GM13976 (cell line): Measurements from ENCODE around the gene NOL9.
"Not testable (repeated sequence)": the region's sequence is repeated elsewhere in the genome, so short reads cannot be mapped to it uniquely, and the experiment has no call there.

ENCODE experiments used
- DNase-seq: peaks from one replicate; pipeline ENCODE4 v3.0.0; 2012; ENCODE audit warnings: low spot score
- in situ Hi-C: fragments of 300-500 bp; cut with MboI; formaldehyde crosslinking; loops from one replicate; pipeline ENCODE4 v1.12.0; 2022; ENCODE audit warnings: low sequenced_read_pairs, mixed read lengths, inconsistent platforms; ENCODE audit not compliant: unreplicated experiment
- TF ChIP-seq, protein P1 (sequence below): IDR thresholded peaks from 2 replicates; pipeline ENCODE4 v1.5.1; 2012; ENCODE audit warnings: borderline replicate concordance, mild to moderate bottlenecking; ENCODE audit not compliant: insufficient read depth; ENCODE audit errors: extremely low read depth, missing control alignments, control extremely low read depth

Gene NOL9

DNA sequence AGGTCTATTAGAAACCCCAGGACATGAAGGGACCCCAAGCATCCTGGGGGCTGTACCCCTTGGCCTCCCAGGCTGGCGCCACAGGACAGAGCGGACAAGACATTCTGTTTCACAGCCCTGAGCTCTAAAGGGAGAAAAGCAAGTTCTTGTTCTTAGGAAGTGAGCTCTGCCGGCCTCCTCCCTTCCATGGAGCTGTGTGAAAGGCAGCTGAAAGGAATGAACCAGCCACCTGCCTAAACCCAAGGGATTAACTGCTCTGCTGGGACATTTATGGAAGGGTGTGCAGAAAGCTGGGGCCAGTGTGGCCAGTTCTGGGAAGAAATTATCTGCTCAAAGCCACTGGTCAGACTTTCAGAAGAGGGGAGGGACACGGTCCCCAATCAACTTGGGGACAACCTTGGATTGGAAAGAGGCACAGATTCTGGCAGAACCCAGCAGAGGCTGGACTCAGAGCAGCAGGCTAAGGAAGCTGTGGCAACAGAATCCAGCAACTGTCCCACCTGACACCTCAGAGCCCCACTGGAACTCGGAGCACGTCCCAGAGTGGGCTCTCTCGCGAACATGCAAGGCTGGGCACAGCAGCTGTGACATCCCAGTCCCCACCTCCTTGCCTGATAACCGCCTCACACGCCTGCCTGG lies 46.2 kb upstream of the NOL9 start:
- in situ Hi-C loops = no loop called here
- TF ChIP-seq, protein P1, sequence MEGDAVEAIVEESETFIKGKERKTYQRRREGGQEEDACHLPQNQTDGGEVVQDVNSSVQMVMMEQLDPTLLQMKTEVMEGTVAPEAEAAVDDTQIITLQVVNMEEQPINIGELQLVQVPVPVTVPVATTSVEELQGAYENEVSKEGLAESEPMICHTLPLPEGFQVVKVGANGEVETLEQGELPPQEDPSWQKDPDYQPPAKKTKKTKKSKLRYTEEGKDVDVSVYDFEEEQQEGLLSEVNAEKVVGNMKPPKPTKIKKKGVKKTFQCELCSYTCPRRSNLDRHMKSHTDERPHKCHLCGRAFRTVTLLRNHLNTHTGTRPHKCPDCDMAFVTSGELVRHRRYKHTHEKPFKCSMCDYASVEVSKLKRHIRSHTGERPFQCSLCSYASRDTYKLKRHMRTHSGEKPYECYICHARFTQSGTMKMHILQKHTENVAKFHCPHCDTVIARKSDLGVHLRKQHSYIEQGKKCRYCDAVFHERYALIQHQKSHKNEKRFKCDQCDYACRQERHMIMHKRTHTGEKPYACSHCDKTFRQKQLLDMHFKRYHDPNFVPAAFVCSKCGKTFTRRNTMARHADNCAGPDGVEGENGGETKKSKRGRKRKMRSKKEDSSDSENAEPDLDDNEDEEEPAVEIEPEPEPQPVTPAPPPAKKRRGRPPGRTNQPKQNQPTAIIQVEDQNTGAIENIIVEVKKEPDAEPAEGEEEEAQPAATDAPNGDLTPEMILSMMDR = no peak
- DNase-seq = no peak

DNA sequence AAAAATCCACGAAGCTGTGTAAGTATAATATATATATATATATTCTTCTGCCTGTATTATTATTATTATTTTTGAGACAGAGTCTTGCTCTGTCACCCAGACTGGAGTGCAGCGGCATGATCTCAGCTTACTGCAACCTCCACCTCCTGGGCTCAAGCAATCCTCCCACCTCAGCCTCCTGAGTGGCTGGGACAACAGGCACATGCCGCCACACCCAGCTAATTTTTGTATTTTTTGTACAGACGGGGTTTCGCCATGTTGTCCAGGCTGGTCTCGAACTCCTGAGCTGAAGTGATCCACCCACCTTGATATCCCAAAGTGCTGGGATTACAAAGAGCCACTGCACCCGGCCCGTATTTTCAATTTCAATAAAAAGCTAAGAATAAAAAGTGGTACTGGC lies 45.7 kb upstream of the NOL9 start:
- DNase-seq, in situ Hi-C loops: not testable (repeated sequence)

DNA sequence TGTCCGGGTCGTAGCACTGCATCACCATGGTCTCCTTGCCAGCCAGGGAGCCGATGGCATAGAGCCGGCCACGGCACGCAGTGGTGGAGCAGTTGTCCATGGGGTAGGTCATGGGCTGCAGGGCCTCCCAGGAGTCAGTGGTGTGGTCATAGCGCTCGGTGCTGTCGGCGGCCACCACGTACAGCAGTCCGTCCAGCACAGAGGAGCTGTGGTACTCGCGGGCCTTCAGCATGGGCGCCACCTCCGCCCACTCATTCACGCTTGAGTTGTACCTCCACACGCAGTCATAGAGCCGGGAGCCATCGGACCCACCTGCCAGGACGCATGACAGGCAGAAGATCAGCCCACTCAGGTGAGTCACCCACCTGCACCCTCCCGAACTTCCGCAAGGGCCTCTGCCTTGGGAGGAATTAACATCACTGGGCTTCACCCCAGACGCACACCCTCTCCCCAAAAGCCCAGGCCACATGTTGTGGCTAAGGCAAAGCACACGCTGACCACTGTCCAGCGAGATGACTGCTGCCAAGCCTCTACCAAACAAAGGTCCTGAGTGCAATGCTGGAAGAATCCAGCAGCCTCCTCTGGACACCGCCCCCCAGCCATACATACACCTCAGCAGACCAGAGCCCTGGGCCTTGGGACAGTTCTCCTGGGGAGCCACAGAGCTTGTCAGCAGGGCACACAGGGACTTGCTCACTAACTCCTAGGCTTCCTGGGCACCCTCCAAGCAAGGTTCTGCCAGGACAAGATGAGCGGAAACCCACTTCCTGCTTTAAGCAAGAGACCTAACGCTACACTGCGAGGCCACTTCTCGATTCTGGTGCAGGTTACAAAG lies 45.0 kb upstream of the NOL9 start:
- DNase-seq = no peak
- in situ Hi-C loops = no loop called here
- TF ChIP-seq, protein P1 = no peak

DNA sequence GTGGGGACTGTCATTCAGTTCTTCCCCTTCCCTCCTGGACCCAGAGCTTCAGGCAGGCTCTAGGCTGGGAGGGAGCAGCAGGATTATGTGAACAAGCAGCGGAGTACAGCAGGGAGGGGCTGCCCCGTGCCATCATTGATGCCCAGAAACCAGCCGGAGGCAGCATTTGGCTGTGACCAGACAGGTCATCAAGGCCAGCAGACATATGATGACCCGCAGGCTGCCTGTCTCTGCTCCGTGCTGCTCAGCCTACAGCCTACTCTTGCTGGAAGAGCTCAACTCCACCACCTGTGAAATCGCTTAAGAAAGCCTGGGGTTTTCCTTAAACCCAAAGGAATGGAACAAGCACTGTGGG lies 43.4 kb upstream of the NOL9 start:
- no peak for DNase-seq
- in situ Hi-C loops = no loop called here
- TF ChIP-seq, protein P1 = no peak

DNA sequence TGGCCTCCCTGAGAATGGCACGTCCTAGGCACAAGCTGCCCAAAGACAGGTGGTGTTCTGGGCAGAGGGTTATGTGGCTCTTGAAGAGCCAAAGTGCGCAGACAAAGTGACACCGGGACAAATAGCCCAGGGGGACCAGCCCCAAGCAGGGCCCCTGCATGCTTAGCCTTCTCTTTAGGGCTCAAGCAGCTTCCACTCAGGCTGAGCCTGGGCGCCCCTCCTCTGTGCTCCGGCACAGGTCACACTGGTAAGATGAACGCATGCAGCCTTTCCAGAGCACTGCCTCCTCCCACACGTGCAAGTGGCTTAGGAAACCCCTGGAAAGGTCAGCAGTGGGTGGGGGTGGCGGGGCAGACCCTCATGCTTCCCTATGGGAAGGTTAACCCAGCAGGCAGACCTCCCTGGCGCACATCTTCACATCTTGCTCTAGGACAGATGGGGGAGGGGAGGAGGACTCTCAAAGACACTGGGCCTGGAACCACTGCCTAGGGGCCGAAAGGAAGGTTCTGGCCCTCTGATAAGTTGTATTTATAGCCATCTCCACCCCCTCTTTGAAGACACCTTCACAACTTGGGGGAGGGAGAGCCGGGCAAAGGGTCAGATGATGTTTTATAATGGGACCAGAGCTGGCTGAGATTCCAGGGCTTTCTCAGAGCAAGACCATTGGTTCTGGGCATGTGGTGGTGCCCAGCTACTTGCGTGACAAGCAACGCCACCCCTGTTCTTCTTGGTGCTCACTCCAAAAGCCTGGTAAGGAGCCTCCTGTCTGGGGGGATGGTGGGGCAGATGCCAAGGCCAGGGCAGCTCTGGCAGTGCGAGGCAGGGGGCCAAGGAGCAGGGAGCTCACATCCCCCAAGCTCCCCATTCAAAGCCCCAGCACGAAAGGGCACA lies 42.8 kb upstream of the NOL9 start:
- in situ Hi-C loops = no loop called here
- DNase-seq = no peak
- TF ChIP-seq, protein P1 = no peak

DNA sequence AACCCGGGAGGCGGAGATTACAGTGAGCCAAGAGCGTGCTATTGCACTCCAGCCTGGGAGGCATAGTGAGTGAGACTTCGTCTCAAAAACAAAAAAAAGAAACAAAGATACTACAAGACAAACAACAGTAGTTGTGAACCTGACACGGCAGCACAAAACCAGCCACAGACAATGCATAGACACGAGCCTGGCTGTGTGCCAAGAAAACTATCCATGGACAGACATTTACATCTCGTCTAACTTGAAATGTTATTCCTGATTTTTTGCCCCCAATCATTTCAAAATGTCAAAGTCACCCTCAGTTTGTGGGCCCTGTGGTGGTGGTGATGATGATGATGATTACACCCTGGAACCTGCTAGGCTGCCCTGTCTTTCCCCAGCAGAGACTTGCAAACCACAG lies 42.0 kb upstream of the NOL9 start:
- DNase-seq = no peak
- in situ Hi-C loops = no loop called here
- TF ChIP-seq, protein P1 = no peak
